H9 (cell line): ENCODE results near the gene SLC7A6. TPM values are rescaled to one million over a fixed set of nuclear protein-coding genes. Genes with fewer than 3 reads are reported as not detected.

Experiments
- DNase-seq: peaks from one replicate; pipeline ENCODE4 v3.0.0-alpha.2; 2017
- H2AFZ ChIP-seq: one replicate; pipeline ENCODE4 v1.6.1; 2013; ENCODE audit warnings: mild to moderate bottlenecking, low read length, control low read depth, moderate library complexity
- H2AK5ac ChIP-seq: 2 replicates; pipeline ENCODE4 v1.6.1; 2013; ENCODE audit warnings: low read length, control low read depth, mixed read lengths; ENCODE audit not compliant: insufficient read length
- H2BK120ac ChIP-seq: one replicate; pipeline ENCODE4 v1.6.1; 2013; ENCODE audit warnings: low read depth, mild to moderate bottlenecking, low read length, control low read depth, inconsistent platforms; ENCODE audit not compliant: poor library complexity, severe bottlenecking
- H2BK12ac ChIP-seq: 2 replicates; pipeline ENCODE4 v1.6.1; 2013; ENCODE audit warnings: low read length, control low read depth, mixed read lengths, low read depth; ENCODE audit not compliant: insufficient read length
- H2BK15ac ChIP-seq: 2 replicates; pipeline ENCODE4 v1.6.1; 2013; ENCODE audit warnings: low read depth, low read length, control low read depth
- H2BK20ac ChIP-seq: one replicate; pipeline ENCODE4 v1.6.1; 2013; ENCODE audit warnings: low read depth, mild to moderate bottlenecking, low read length, control low read depth, inconsistent platforms; ENCODE audit not compliant: poor library complexity, severe bottlenecking
- H2BK5ac ChIP-seq: 2 replicates; pipeline ENCODE4 v1.6.1; 2013; ENCODE audit warnings: low read length, control low read depth, mixed read lengths; ENCODE audit not compliant: insufficient read length
- H3K14ac ChIP-seq: 2 replicates; pipeline ENCODE4 v1.6.1; 2013; ENCODE audit warnings: low read length, control low read depth; ENCODE audit not compliant: insufficient read depth
- H3K18ac ChIP-seq: 2 replicates; pipeline ENCODE4 v1.6.1; 2013; ENCODE audit warnings: low read depth, mild to moderate bottlenecking, mixed read lengths, low read length, control low read depth; ENCODE audit not compliant: insufficient read length
- H3K23ac ChIP-seq: 2 replicates; pipeline ENCODE4 v1.6.1; 2013; ENCODE audit warnings: low read length, control low read depth, mixed read lengths, low read depth; ENCODE audit not compliant: insufficient read length
- H3K23me2 ChIP-seq: 2 replicates; pipeline ENCODE4 v1.6.1; 2013; ENCODE audit warnings: low read depth, mild to moderate bottlenecking, mixed read lengths, low read length, control low read depth; ENCODE audit not compliant: insufficient read length, poor library complexity, severe bottlenecking
- H3K27ac ChIP-seq: 2 replicates; pipeline ENCODE4 v1.5.1; 2013; ENCODE audit warnings: low read length, control low read depth, mixed read lengths, low read depth; ENCODE audit not compliant: insufficient read length
- H3K27me3 ChIP-seq: 2 replicates; pipeline ENCODE4 v1.6.1; 2013; ENCODE audit warnings: low read length, control low read depth, inconsistent platforms; ENCODE audit not compliant: insufficient read depth
- H3K4ac ChIP-seq: 2 replicates; pipeline ENCODE4 v1.6.1; 2013; ENCODE audit warnings: low read depth, mild to moderate bottlenecking, control low read depth, inconsistent platforms, low read length, moderate library complexity
- H3K4me1 ChIP-seq: 2 replicates; pipeline ENCODE4 v1.6.1; 2013; ENCODE audit warnings: low read length, control low read depth, inconsistent platforms; ENCODE audit not compliant: insufficient read depth
- H3K4me2 ChIP-seq: 2 replicates; pipeline ENCODE4 v1.6.1; 2013; ENCODE audit warnings: low read length, control low read depth, mixed read lengths; ENCODE audit not compliant: insufficient read length, insufficient read depth
- H3K56ac ChIP-seq: 2 replicates; pipeline ENCODE4 v1.6.1; 2013; ENCODE audit warnings: low read depth, mild to moderate bottlenecking, mixed read lengths, low read length, control low read depth; ENCODE audit not compliant: insufficient read length
- H3K79me1 ChIP-seq: 2 replicates; pipeline ENCODE4 v1.6.1; 2013; ENCODE audit warnings: low read depth, mild to moderate bottlenecking, moderate library complexity, low read length, control low read depth, inconsistent platforms; ENCODE audit not compliant: insufficient read depth, poor library complexity, severe bottlenecking
- H3K79me2 ChIP-seq: 2 replicates; pipeline ENCODE4 v1.6.1; 2013; ENCODE audit warnings: low read length, control low read depth, inconsistent platforms; ENCODE audit not compliant: insufficient read depth
- H3K9ac ChIP-seq: 2 replicates; pipeline ENCODE4 v1.6.1; 2013; ENCODE audit warnings: low read length, control low read depth, mixed read lengths; ENCODE audit not compliant: insufficient read length; ENCODE audit errors: extremely low read depth
- H3K9me3 ChIP-seq: one replicate; pipeline ENCODE4 v1.6.1; 2013; ENCODE audit warnings: low read depth, low read length, inconsistent platforms; ENCODE audit not compliant: control insufficient read depth
- H3T11ph ChIP-seq: one replicate; pipeline ENCODE4 v1.6.1; 2013; ENCODE audit warnings: mild to moderate bottlenecking, low read length, control low read depth, inconsistent platforms
- H4K20me1 ChIP-seq: one replicate; pipeline ENCODE4 v1.6.1; 2013; ENCODE audit not compliant: control insufficient read depth, insufficient read length, insufficient read depth
- H4K5ac ChIP-seq: 2 replicates; pipeline ENCODE4 v1.6.1; 2013; ENCODE audit warnings: low read depth, mild to moderate bottlenecking, mixed read lengths, low read length, control low read depth; ENCODE audit not compliant: insufficient read length
- H4K8ac ChIP-seq: replicated peaks from 2 replicates; pipeline ENCODE4 v1.6.1; 2013; ENCODE audit warnings: low read length, control low read depth, mixed read lengths, low read depth; ENCODE audit not compliant: insufficient read length
- H4K91ac ChIP-seq: 2 replicates; pipeline ENCODE4 v1.6.1; 2013; ENCODE audit warnings: low read depth, mild to moderate bottlenecking, moderate library complexity, mixed read lengths, low read length, control low read depth; ENCODE audit not compliant: insufficient read length
- H3K27ac Mint-ChIP-seq, 3 experiments: 2 replicates in 2 of 3; 3 replicates in 1 of 3; pipeline ENCODE4 v1.8.0; 2020 to 2021; ENCODE audit warnings: mixed read lengths in 3 of 3, mild to moderate bottlenecking in 1 of 3, moderate library complexity in 1 of 3
- H3K27me3 Mint-ChIP-seq: 2 replicates; pipeline ENCODE4 v1.8.0; 2021; ENCODE audit warnings: low read depth, mild to moderate bottlenecking, moderate library complexity, mixed read lengths
- H3K36me3 Mint-ChIP-seq, 3 experiments: 2 replicates in 2 of 3; 3 replicates in 1 of 3; pipeline ENCODE4 v1.8.0; 2020 to 2021; ENCODE audit warnings: low read depth in 3 of 3, mixed read lengths in 3 of 3; ENCODE audit not compliant: insufficient read depth in 1 of 3
- H3K4me1 Mint-ChIP-seq, 2 experiments: 2 replicates each; pipeline ENCODE4 v1.8.0; 2020; ENCODE audit warnings: mixed read lengths in 2 of 2
- H3K4me3 Mint-ChIP-seq, 2 experiments: 2 replicates in 1 of 2; 3 replicates in 1 of 2; pipeline ENCODE4 v1.8.0; 2020 to 2021; ENCODE audit warnings: mild to moderate bottlenecking in 2 of 2, mixed read lengths in 2 of 2, moderate library complexity in 1 of 2
- H3K9me3 Mint-ChIP-seq, 2 experiments: 2 replicates in 1 of 2; 3 replicates in 1 of 2; pipeline ENCODE4 v1.8.0; 2020; ENCODE audit warnings: mild to moderate bottlenecking in 2 of 2, mixed read lengths in 2 of 2, moderate library complexity in 1 of 2
- WGBS: extraction: QIAGEN DNeasy Blood & Tissue Kit; methylation state at CpG from one replicate; pipeline ENCODE4 v1.1.7; 2013; ENCODE audit warnings: missing lambda C conversion rate, low lambda C conversion rate, mixed read lengths; ENCODE audit not compliant: insufficient read length; ENCODE audit errors: extremely low coverage; 5-methylcytosine and 5-hydroxymethylcytosine counted together
- total RNA-seq: library from RNA; stranded (reverse); gene quantifications from 2 replicates; pipeline ENCODE4 v1.2.1, GENCODE V29; 2021
- TF ChIP-seq, protein P1 (sequence below): fragments of 200-600 bp; sonication (generic); conservative IDR thresholded peaks from 3 replicates; pipeline ENCODE4 v1.8.0; 2021; ENCODE audit warnings: antibody characterized with exemption, mild to moderate bottlenecking

SLC7A6 gene
- total RNA-seq, 1 experiment from 2014 or later: 21.1 TPM

- Histone ChIP-seq H2BK5ac (no peak overlapping the region), H3K4ac (no peak overlapping the region), H2BK20ac (no peak overlapping the region), H3K4me2 (no peak overlapping the region), H3K27ac (no peak overlapping the region), H3T11ph (no peak overlapping the region), H3K56ac (no peak overlapping the region), H4K91ac (no peak overlapping the region), H3K9me3 (no peaks in the 10 kb centered on the region), H3K14ac (no peak overlapping the region), H4K5ac (no peak overlapping the region), H4K8ac (no peak overlapping the region), H2AK5ac (no peak overlapping the region), H2BK120ac (no peak overlapping the region), H3K23ac (no peak overlapping the region), H3K79me2 (no peaks in the 10 kb centered on the region), H3K23me2 (no peaks in the 10 kb centered on the region), H2AFZ (no peak overlapping the region), H4K20me1 (no peaks in the 10 kb centered on the region), H2BK15ac (no peak overlapping the region), H2BK12ac (no peak overlapping the region), H3K27me3 (no peaks in the 10 kb centered on the region), H3K4me1 (no peaks in the 10 kb centered on the region), H3K9ac (no peak overlapping the region), H3K18ac (no peak overlapping the region), H3K79me1 (no peaks in the 10 kb centered on the region)
- no peak for DNase-seq
- TF ChIP-seq, protein P1, sequence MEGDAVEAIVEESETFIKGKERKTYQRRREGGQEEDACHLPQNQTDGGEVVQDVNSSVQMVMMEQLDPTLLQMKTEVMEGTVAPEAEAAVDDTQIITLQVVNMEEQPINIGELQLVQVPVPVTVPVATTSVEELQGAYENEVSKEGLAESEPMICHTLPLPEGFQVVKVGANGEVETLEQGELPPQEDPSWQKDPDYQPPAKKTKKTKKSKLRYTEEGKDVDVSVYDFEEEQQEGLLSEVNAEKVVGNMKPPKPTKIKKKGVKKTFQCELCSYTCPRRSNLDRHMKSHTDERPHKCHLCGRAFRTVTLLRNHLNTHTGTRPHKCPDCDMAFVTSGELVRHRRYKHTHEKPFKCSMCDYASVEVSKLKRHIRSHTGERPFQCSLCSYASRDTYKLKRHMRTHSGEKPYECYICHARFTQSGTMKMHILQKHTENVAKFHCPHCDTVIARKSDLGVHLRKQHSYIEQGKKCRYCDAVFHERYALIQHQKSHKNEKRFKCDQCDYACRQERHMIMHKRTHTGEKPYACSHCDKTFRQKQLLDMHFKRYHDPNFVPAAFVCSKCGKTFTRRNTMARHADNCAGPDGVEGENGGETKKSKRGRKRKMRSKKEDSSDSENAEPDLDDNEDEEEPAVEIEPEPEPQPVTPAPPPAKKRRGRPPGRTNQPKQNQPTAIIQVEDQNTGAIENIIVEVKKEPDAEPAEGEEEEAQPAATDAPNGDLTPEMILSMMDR: no peak
- no peaks in the 10 kb centered on the region; the same call in 1 of the 2 replicates for H3K27me3 Mint-ChIP-seq
- 0 out of 4 replicates have a peak, but pooled peaks cover 0 to 2% of the 10 kb centered on the region in 2 experiments for H3K4me1 Mint-ChIP-seq
- no CpG with 5 or more reads among the region's 6 CpGs for WGBS
- H3K9me3 Mint-ChIP-seq: no peaks in the 10 kb centered on the region
- no peak overlapping the region for H3K4me3 Mint-ChIP-seq
- 0 out of 7 replicates have a peak overlapping the region, but pooled peaks of 1 of the 3 experiments have one; percentile 4 for H3K27ac Mint-ChIP-seq
- H3K36me3 Mint-ChIP-seq: peaks cover 20 to 79% (median 41%) of the 10 kb centered on the region in 3 experiments; a peak in 6 of 7 replicates
Observed at GRCh38 chr16:68296693-68297092, 32.4 kb downstream of the SLC7A6 start.
